ENCODE results near the gene XYLT1. TPM values are rescaled to one million over a fixed set of nuclear protein-coding genes. Genes with fewer than 3 reads are reported as not detected.

XYLT1 gene
- total RNA-seq, 1 experiment from 2014 or later: not detected

DNA sequence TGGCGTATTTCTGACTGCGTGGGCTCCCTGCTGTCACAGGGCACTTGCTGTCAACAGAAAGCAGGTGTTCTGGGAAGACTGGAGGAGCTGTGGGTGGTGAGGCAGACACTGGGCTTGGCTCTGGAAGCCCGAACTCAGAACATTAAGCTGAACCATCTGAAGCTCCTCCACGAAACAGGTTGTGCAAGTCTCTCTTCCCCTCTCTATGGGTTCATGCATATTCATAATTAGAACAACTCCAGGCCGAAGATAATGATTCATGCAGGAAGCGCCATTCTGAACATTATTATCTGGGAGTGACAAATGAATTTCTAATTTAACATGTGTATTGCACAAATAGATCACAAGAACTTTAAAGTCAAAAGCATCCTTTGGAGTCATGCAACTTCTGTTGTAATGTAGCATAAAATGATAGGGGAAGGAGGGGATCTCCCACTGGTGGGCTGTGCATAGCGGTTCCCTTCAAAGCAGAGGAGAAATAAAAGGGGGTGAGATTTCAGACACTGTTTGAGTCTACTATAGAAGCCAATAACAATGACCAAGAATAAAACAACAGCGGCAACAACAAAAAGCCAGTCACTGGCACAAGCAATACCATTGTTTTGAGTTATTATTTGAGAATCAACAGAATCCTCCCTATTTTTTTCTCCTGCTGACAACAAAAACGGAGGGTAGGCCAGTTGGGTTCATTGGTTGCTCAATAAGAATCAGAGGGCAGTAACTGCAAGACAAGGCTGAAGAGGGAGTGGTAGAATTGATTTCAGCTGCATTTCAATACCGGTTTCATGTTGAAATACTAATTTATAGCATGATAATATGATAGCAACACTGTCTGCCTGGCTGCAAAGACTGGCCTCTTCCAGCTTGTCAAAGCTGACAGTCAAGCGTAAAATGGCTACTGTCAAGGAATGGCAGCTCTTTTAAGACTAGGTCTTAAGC lies 407.3 kb downstream of the XYLT1 start:
- no peak for DNase-seq

DNA sequence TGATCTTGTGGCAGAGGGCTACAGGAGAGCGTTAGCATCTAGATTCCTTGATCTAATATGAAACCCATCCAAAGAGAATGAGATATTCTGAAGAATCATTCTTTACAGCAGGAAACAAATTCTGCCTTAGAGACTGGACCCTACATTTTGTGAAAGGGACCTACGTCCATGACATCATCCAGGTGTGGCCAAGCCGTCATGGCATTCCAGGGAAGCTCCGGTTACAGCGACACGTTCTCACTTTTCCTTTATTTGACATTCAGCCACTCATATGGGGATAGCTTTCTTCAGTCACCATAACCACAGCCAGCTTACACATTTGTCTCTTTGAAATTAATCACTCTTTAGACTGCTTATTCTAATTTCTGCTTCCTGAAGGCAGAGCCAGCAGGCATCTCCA lies 408.1 kb downstream of the XYLT1 start:
- Histone ChIP-seq H3K27me3 (ENCODE audit: low read length) (no peaks in the 10 kb centered on the region), H3K27ac (ENCODE audit: low read length) (no peak overlapping the region), H4K20me1 (ENCODE audit: low read length) (no peaks in the 10 kb centered on the region), H3K9ac (ENCODE audit: low read length) (no peak overlapping the region), H3K4me2 (ENCODE audit: low read length) (no peak overlapping the region), H3K36me3 (ENCODE audit: low read depth, low read length) (no peaks in the 10 kb centered on the region), H3K4me3 (ENCODE audit: low read length) (no peak overlapping the region), H3F3A (ENCODE audit: low read length, unreplicated experiment) (no peaks in the 10 kb centered on the region), H2AFZ (ENCODE audit: low read length) (no peak overlapping the region), H3K9me3 (ENCODE audit: low read length) (no peaks in the 10 kb centered on the region), H3K4me1 (ENCODE audit: insufficient read depth, low read length) (no peaks in the 10 kb centered on the region), H3K79me2 (ENCODE audit: low read length) (no peaks in the 10 kb centered on the region), H3K9me2 (replicated peaks; ENCODE audit: low read length) (no peaks in the 10 kb centered on the region)
- intact Hi-C loops (cut with micrococcal nuclease): no loop called here
- ChIA-PET POLR2A (ENCODE audit: unreplicated experiment) (no interaction called here), CTCF (no interaction called here)
- BruUV-seq (replicated peaks): no TSS peak
- TF ChIP-seq EZH2phosphoT487 (IDR thresholded peaks at IDR 0.05; ENCODE audit: borderline replicate concordance, low read length): no peak
- TF ChIP-seq, protein P1, sequence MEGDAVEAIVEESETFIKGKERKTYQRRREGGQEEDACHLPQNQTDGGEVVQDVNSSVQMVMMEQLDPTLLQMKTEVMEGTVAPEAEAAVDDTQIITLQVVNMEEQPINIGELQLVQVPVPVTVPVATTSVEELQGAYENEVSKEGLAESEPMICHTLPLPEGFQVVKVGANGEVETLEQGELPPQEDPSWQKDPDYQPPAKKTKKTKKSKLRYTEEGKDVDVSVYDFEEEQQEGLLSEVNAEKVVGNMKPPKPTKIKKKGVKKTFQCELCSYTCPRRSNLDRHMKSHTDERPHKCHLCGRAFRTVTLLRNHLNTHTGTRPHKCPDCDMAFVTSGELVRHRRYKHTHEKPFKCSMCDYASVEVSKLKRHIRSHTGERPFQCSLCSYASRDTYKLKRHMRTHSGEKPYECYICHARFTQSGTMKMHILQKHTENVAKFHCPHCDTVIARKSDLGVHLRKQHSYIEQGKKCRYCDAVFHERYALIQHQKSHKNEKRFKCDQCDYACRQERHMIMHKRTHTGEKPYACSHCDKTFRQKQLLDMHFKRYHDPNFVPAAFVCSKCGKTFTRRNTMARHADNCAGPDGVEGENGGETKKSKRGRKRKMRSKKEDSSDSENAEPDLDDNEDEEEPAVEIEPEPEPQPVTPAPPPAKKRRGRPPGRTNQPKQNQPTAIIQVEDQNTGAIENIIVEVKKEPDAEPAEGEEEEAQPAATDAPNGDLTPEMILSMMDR (conservative IDR thresholded peaks at IDR 0.05; ENCODE audit: low read depth, low read length): no peak
- TF ChIP-seq EZH2 (IDR thresholded peaks at IDR 0.05; ENCODE audit: low read length, unreplicated experiment): no peak
- no peak for ATAC-seq
- DNase-seq: no peak

More for the DNA sequence above, 407.3 kb downstream of the XYLT1 start:
- Histone ChIP-seq H3K4me1 (ENCODE audit: insufficient read depth, low read length) (no peaks in the 10 kb centered on the region), H2AFZ (ENCODE audit: low read length) (no peak overlapping the region), H3K9me3 (ENCODE audit: low read length) (no peaks in the 10 kb centered on the region), H3K27me3 (ENCODE audit: low read length) (no peaks in the 10 kb centered on the region), H3K9ac (ENCODE audit: low read length) (no peak overlapping the region), H4K20me1 (ENCODE audit: low read length) (no peaks in the 10 kb centered on the region), H3K79me2 (ENCODE audit: low read length) (no peaks in the 10 kb centered on the region), H3K4me3 (ENCODE audit: low read length) (no peak overlapping the region), H3K9me2 (replicated peaks; ENCODE audit: low read length) (no peaks in the 10 kb centered on the region), H3F3A (ENCODE audit: low read length, unreplicated experiment) (no peaks in the 10 kb centered on the region), H3K4me2 (ENCODE audit: low read length) (no peak overlapping the region), H3K27ac (ENCODE audit: low read length) (no peak overlapping the region), H3K36me3 (ENCODE audit: low read depth, low read length) (no peaks in the 10 kb centered on the region)
- intact Hi-C loops (cut with micrococcal nuclease): no loop called here
- POLR2A ChIA-PET (ENCODE audit: unreplicated experiment): no interaction called here
- CTCF ChIA-PET: no interaction called here
- no TSS peak for BruUV-seq (replicated peaks)
- ATAC-seq: no peak
- TF ChIP-seq, protein P1 (conservative IDR thresholded peaks at IDR 0.05; ENCODE audit: low read depth, low read length): no peak
- TF ChIP-seq EZH2 (IDR thresholded peaks at IDR 0.05; ENCODE audit: low read length, unreplicated experiment) (no peak), EZH2phosphoT487 (IDR thresholded peaks at IDR 0.05; ENCODE audit: borderline replicate concordance, low read length) (no peak)

DNA sequence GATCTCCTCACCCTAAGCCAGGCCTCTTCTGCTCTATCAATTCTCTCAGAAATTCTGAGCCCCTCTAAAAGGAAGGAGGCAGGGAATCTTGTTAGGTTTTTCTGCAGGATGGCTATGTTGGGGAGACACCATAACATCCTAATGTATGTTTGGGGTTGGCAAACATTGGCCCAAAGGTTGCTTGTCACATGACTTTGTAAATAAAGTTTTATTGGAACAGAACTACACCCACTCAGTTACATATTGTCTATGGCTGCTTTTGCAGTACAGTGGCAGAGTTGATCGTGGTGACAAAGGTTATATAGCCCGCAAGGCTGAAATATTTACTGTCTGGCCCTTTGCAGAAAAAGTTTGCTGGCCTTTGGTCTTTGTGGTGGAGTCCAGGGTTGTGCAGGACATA lies 409.4 kb downstream of the XYLT1 start:
- Histone ChIP-seq H2AFZ (ENCODE audit: low read length) (no peak overlapping the region), H3K79me2 (ENCODE audit: low read length) (no peaks in the 10 kb centered on the region), H3K4me1 (ENCODE audit: insufficient read depth, low read length) (no peaks in the 10 kb centered on the region), H3K27me3 (ENCODE audit: low read length) (no peaks in the 10 kb centered on the region), H3K36me3 (ENCODE audit: low read depth, low read length) (no peaks in the 10 kb centered on the region), H3K4me2 (ENCODE audit: low read length) (no peak overlapping the region), H3K4me3 (ENCODE audit: low read length) (no peak overlapping the region), H3K9me2 (replicated peaks; ENCODE audit: low read length) (no peaks in the 10 kb centered on the region), H3F3A (ENCODE audit: low read length, unreplicated experiment) (no peaks in the 10 kb centered on the region), H3K9me3 (ENCODE audit: low read length) (no peaks in the 10 kb centered on the region), H3K9ac (ENCODE audit: low read length) (no peak overlapping the region), H4K20me1 (ENCODE audit: low read length) (no peaks in the 10 kb centered on the region), H3K27ac (ENCODE audit: low read length) (no peak overlapping the region)
- ChIA-PET CTCF (no interaction called here), POLR2A (ENCODE audit: unreplicated experiment) (no interaction called here)
- TF ChIP-seq EZH2phosphoT487 (IDR thresholded peaks at IDR 0.05; ENCODE audit: borderline replicate concordance, low read length): no peak
- TF ChIP-seq EZH2 (IDR thresholded peaks at IDR 0.05; ENCODE audit: low read length, unreplicated experiment): no peak
- TF ChIP-seq, protein P1 (conservative IDR thresholded peaks at IDR 0.05; ENCODE audit: low read depth, low read length): no peak
- DNase-seq: no peak
- no peak for ATAC-seq
- intact Hi-C loops (cut with micrococcal nuclease): no loop called here
- BruUV-seq (replicated peaks): no TSS peak
